GM23338 (cell line): ENCODE results near the gene HTD2.

Source experiments
- CREB1 ChIP-seq: fragments of 250-450 bp; sonication (Bioruptor Pico); IDR thresholded peaks from 2 replicates; pipeline ENCODE4 v1.5.0; 2020; ENCODE audit warnings: low read depth, mild to moderate bottlenecking, moderate library complexity
- CTCF ChIP-seq, 2 experiments: fragments of 200-600 bp in 1 of 2; sonication (generic) in 1 of 2; conservative IDR thresholded peaks; 2 replicates each; pipeline versions ENCODE4 v1.5.1 to v1.6.1; 2016 to 2017; ENCODE audit warnings: antibody characterized with exemption in 2 of 2, low read depth in 2 of 2, mild to moderate bottlenecking in 2 of 2, moderate library complexity in 1 of 2
- EZH2 ChIP-seq: fragments of 200-600 bp; sonication (generic); IDR thresholded peaks from one replicate; pipeline ENCODE4 v1.8.0; 2017; ENCODE audit warnings: antibody characterized with exemption, mild to moderate bottlenecking, low read depth; ENCODE audit not compliant: unreplicated experiment

DNA sequence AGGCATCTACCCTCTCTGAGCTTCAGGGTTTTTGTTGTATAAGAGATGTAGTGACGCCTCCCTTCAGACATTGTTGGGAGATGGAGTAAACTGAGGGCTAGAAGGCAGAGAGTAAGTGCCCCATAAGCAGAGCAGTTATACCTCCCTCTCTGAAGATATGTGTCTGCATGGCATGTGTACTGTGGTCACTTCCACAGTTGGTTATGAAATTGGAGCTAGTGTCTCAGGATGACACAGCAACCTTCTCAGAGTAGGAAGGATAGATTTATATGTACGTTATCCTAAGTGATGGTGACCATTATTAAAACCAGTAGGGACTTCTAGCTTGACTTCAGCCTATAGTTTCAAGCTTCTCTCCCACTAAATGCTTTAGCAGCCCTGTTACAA, 44.3 kb downstream of the HTD2 start:
- TF ChIP-seq CTCF (conservative IDR thresholded peaks at IDR 0.05; ENCODE audit: low read depth in 2 of 2) (no peak), EZH2 (no peak), CREB1 (no peak)
